Forelimb muscle (tissue), 1 donor: Measurements from ENCODE around the gene FXYD7. TPM values are rescaled to one million over a fixed set of nuclear protein-coding genes. Genes with fewer than 3 reads are reported as not detected.
"Not testable (repeated sequence)": the region's sequence is repeated elsewhere in the genome, so short reads cannot be mapped to it uniquely, and the experiment has no call there.

Source experiments
- DNase-seq: peaks from one replicate; pipeline ENCODE4 v3.0.0-alpha.2; 2013; ENCODE audit warnings: low read depth
- polyA plus RNA-seq: library from polyadenylated mRNA; unstranded; fragments of 120-200 nt; gene quantifications from one replicate; pipeline ENCODE4 v1.2.1, GENCODE V29; 2013; ENCODE audit not compliant: insufficient read length

The FXYD7 gene
- polyA plus RNA-seq, 1 donor, result 1.0 TPM

GRCh38 chr19:35144600-35145436 lies 1.8 kb downstream of the FXYD7 start:
- no peak for DNase-seq

- DNase-seq, result no peak
These were observed 3.8 kb downstream of the FXYD7 start for GRCh38 chr19:35146746-35147459.

- DNase-seq, result no peak
These were observed 6.4 kb downstream of the FXYD7 start for GRCh38 chr19:35149463-35149862.

- DNase-seq, result no peak
These were observed 7.4 kb downstream of the FXYD7 start for GRCh38 chr19:35150445-35150844.

- DNase-seq, result no peak
These were observed 8.4 kb downstream of the FXYD7 start for GRCh38 chr19:35151273-35152065.

GRCh38 chr19:35153129-35153522 lies 10.1 kb downstream of the FXYD7 start:
- DNase-seq, result not testable (repeated sequence)

- no peak for DNase-seq
These were observed 10.9 kb downstream of the FXYD7 start for GRCh38 chr19:35153701-35154524.

GRCh38 chr19:35154525-35155406 lies 11.7 kb downstream of the FXYD7 start, which contains the start of gene FXYD5:
Gene FXYD5, plus strand, starts transcription at chr19:35154735. Its CDS starts 816 bp downstream, at chr19:35155551.
- DNase-seq, result no peak

- DNase-seq, result no peak
These were observed 12.4 kb downstream of the FXYD7 start for GRCh38 chr19:35155441-35155840.

- no peak for DNase-seq
These were observed 13.1 kb downstream of the FXYD7 start for GRCh38 chr19:35155981-35156672.

GRCh38 chr19:35156673-35157014 lies 13.6 kb downstream of the FXYD7 start:
- no peak for DNase-seq

GRCh38 chr19:35157431-35157830 lies 14.4 kb downstream of the FXYD7 start:
- DNase-seq, result no peak

- DNase-seq, result no peak
These were observed 16.6 kb downstream of the FXYD7 start for GRCh38 chr19:35159606-35160005.

- no peak for DNase-seq
These were observed 17.8 kb downstream of the FXYD7 start for GRCh38 chr19:35160629-35161433.

GRCh38 chr19:35161434-35161743 lies 18.3 kb downstream of the FXYD7 start:
- DNase-seq, result no peak

- DNase-seq, result no peak
These were observed 19.6 kb downstream of the FXYD7 start for GRCh38 chr19:35162471-35163326.

GRCh38 chr19:35164418-35164817 lies 21.4 kb downstream of the FXYD7 start:
- no peak for DNase-seq
